Omental fat pad (tissue), 4 donors: Measurements from ENCODE around the gene PDCD1LG2. TPM values are rescaled to one million over a fixed set of nuclear protein-coding genes. Genes with fewer than 3 reads are reported as not detected.

ENCODE experiments used
- ATAC-seq: fragments of 150-250 bp; one replicate; pipeline ENCODE4 v1.9.1; 2016; ENCODE audit warnings: mild to moderate bottlenecking, moderate library complexity; ENCODE audit not compliant: low FRiP score
- DNase-seq: peaks from one replicate; pipeline ENCODE4 v3.0.0-alpha.2; 2019; ENCODE audit warnings: low spot score
- total RNA-seq, 4 donors: library from RNA; depleted of rRNA; stranded (reverse); fragments of >200 nt; gene quantifications; one replicate each; pipeline ENCODE4 v1.1.0, GENCODE V29; 2016
- TF ChIP-seq, protein P1 (sequence below), 3 donors: fragments of 450-650 bp; IDR thresholded peaks; one replicate each; pipeline ENCODE4 v1.5.1; 2016 to 2017; ENCODE audit warnings: antibody characterized with exemption in 3 of 3, mild to moderate bottlenecking in 3 of 3, moderate library complexity in 2 of 3

Gene PDCD1LG2
- total RNA-seq, 4 donors from 2014 or later, result 3.5 to 10.7 (median 3.8) TPM

GRCh38 chr9:5553211-5553610 lies 42.9 kb downstream of the PDCD1LG2 start:
- ATAC-seq (no peak), DNase-seq (no peak)
- TF ChIP-seq, protein P1, sequence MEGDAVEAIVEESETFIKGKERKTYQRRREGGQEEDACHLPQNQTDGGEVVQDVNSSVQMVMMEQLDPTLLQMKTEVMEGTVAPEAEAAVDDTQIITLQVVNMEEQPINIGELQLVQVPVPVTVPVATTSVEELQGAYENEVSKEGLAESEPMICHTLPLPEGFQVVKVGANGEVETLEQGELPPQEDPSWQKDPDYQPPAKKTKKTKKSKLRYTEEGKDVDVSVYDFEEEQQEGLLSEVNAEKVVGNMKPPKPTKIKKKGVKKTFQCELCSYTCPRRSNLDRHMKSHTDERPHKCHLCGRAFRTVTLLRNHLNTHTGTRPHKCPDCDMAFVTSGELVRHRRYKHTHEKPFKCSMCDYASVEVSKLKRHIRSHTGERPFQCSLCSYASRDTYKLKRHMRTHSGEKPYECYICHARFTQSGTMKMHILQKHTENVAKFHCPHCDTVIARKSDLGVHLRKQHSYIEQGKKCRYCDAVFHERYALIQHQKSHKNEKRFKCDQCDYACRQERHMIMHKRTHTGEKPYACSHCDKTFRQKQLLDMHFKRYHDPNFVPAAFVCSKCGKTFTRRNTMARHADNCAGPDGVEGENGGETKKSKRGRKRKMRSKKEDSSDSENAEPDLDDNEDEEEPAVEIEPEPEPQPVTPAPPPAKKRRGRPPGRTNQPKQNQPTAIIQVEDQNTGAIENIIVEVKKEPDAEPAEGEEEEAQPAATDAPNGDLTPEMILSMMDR (IDR thresholded peaks at IDR 0.05), result no peak

GRCh38 chr9:5554254-5554653 lies 43.9 kb downstream of the PDCD1LG2 start:
- DNase-seq (no peak), ATAC-seq (no peak)
- TF ChIP-seq, protein P1 (IDR thresholded peaks at IDR 0.05), result no peak

DNA sequence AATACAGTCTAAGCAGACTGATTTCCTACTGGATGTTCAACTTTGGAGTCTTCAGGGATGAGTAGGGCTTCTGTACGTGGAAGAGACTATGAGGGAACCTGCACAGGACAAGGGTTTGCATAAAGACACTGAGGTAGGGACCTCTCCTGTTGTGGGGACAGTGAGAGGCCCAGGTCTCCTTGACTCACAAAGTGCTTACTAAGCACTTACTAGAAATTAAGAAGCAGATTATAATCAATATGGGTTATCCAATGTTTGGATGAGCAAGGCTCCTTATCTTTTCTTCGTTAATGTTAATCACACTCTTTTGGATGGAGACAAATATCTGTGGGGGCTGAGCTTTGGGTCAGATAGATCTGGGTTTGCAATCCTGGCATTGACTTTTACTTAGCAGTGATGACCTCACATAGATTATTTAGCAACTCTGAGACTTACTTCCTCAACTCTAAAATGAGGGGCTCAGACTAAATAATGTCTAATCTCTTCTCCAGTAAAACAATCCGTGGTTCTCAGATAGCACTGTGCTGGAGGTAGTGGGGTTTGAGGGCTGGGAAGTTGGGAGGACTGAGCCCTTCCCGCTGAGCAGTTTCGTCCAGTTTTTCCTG lies 45.9 kb downstream of the PDCD1LG2 start:
- no peak for ATAC-seq
- no peak for DNase-seq
- TF ChIP-seq, protein P1 (IDR thresholded peaks at IDR 0.05), result no peak

DNA sequence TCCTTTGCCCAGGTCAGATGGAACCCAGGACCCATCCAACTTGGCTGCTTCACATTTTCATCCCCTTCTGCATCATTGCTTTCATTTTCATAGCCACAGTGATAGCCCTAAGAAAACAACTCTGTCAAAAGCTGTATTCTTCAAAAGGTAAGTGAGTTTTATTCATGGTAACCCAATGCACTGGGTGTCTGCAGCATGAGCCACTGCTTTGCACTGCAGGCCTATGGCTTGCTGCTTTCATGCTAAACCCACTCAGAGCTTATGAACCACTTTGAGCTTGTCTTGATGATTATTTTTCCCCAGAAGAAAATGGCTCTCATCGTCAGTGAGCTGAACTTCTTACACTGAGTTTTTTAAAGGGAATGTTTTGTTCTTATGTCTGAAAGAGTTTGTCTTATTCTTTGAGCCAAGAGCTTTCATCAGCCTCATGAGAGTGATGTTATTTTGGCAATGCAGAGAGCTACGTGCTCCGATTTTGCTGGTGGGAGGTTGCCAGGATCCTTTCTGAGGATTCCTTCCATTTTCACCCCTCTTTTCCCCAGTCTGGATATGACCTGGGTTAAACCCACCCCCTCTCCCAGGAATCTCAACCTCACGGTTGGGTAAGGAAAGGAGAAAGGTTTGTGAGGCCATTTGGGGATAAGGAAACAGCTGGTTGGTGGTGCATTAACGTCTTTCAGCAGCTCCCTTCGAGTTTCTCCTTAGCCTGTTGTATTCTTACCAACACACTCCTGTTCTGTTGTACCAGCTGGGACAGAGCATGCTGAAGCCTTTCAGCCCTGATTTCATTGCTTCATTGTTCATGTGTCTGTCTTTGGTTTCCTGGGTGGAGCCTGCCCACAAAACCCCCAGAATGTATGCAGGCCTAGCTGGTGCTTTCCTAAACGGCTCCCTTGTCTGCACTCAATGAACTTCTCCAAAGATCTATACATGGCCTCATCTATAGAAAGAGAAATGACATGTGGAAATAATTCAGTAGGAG lies 47.6 kb downstream of the PDCD1LG2 start:
- no peak for DNase-seq
- TF ChIP-seq, protein P1 (IDR thresholded peaks at IDR 0.05), result no peak
- ATAC-seq, result no peak

GRCh38 chr9:5559659-5560058 lies 49.3 kb downstream of the PDCD1LG2 start:
- no peak for DNase-seq
- TF ChIP-seq, protein P1 (IDR thresholded peaks at IDR 0.05), result no peak
- no peak for ATAC-seq

DNA sequence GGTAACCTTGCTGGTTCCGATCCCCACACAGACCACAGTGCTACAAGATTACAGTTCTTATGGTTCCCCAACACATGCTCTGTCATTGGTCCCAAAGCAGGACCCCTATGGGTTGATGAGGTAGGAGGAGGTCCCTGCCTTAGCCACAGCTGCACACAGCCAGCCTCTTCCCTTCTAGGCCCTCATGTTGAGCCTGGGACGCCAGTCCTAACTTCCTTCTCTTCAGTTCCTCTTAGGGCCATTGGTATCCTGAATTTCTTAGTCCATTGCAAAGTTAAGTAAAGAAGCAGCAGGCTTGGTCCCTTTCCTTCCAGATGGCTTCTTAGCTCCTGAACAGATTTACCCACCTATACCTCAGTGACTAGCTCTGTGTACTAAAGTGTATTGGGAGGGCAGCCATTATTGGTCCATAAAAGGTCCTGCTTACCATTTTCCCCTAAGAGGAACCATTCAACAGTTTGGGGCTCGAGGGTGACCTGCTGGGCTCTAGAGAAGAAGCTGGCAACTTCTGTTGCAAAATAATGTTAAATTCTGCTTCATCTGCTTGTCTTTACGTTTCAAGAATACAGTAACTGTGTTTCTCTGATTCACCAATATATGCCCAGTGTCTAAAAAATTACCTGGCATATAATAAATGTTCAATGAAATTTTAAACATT lies 50.2 kb downstream of the PDCD1LG2 start:
- no peak for DNase-seq
- no peak for ATAC-seq
- TF ChIP-seq, protein P1 (IDR thresholded peaks at IDR 0.05), result no peak
